ENCODE measurements around the gene SEPTIN12.
"Not testable (repeated sequence)": the region's sequence is repeated elsewhere in the genome, so short reads cannot be mapped to it uniquely, and the experiment has no call there.

SEPTIN12 gene

GRCh38 chr16:4802659-4803287 is 14.6 kb upstream of the SEPTIN12 start:
- DNase-seq (ENCODE audit: low spot score), result peak; percentile 95

- DNase-seq (ENCODE audit: low spot score), result peak; percentile 88
Measured at GRCh38 chr16:4801962-4802658, 14.0 kb upstream of the SEPTIN12 start, which contains the start of gene ROGDI. ROGDI (minus strand) TSS chr16:4802633; CDS start chr16:4802571, 62 bp downstream.

GRCh38 chr16:4801051-4801961 is 13.2 kb upstream of the SEPTIN12 start:
- no peak for DNase-seq (ENCODE audit: low spot score)

GRCh38 chr16:4800290-4801041 is 12.3 kb upstream of the SEPTIN12 start:
- no peak for DNase-seq (ENCODE audit: low spot score)

- DNase-seq (ENCODE audit: low spot score), result no peak
Measured at GRCh38 chr16:4799171-4799855, 11.2 kb upstream of the SEPTIN12 start.

GRCh38 chr16:4798456-4798855 is 10.3 kb upstream of the SEPTIN12 start:
- no peak for DNase-seq (ENCODE audit: low spot score)

GRCh38 chr16:4797805-4798252 is 9.7 kb upstream of the SEPTIN12 start:
- no peak for DNase-seq (ENCODE audit: low spot score)

- no peak for DNase-seq (ENCODE audit: low spot score)
Measured at GRCh38 chr16:4796982-4797804, 9.0 kb upstream of the SEPTIN12 start.

- DNase-seq (ENCODE audit: low spot score), result no peak
Measured at GRCh38 chr16:4795828-4796572, 7.9 kb upstream of the SEPTIN12 start.

- no peak for DNase-seq (ENCODE audit: low spot score)
Measured at GRCh38 chr16:4795181-4795827, 7.2 kb upstream of the SEPTIN12 start, which contains the start of gene SMIM22. SMIM22 (plus strand) TSS chr16:4795369; CDS start chr16:4795735, 366 bp downstream.

GRCh38 chr16:4792951-4793513 is 4.9 kb upstream of the SEPTIN12 start:
- no peak for DNase-seq (ENCODE audit: low spot score)

GRCh38 chr16:4790871-4791270 is 2.7 kb upstream of the SEPTIN12 start:
- DNase-seq (ENCODE audit: low spot score), result no peak

- DNase-seq (ENCODE audit: low spot score), result no peak
Measured at GRCh38 chr16:4790261-4790660, 2.1 kb upstream of the SEPTIN12 start.

GRCh38 chr16:4788910-4789309 is 765 bp upstream of the SEPTIN12 start:
- no peak for DNase-seq (ENCODE audit: low spot score)

- no peak for DNase-seq (ENCODE audit: low spot score)
Measured at GRCh38 chr16:4788489-4788889, 344 bp upstream of the SEPTIN12 start.

GRCh38 chr16:4787068-4787467 is 1.1 kb downstream of the SEPTIN12 start:
- no peak for DNase-seq (ENCODE audit: low spot score)

GRCh38 chr16:4785758-4786433 is 2.2 kb downstream of the SEPTIN12 start:
- no peak for DNase-seq (ENCODE audit: low spot score)

GRCh38 chr16:4784444-4784987 is 3.6 kb downstream of the SEPTIN12 start:
- not testable (repeated sequence) for DNase-seq (ENCODE audit: low spot score)

Data from ecto neural progenitor cell (in vitro differentiated cells).